H9 (cell line): ENCODE data around the gene SYNGR1. TPM values are rescaled to one million over a fixed set of nuclear protein-coding genes. Genes with fewer than 3 reads are reported as not detected.

Experiments used
- DNase-seq: peaks from one replicate; pipeline ENCODE4 v3.0.0-alpha.2; 2017
- H2AFZ ChIP-seq: one replicate; pipeline ENCODE4 v1.6.1; 2013; ENCODE audit warnings: mild to moderate bottlenecking, low read length, control low read depth, moderate library complexity
- H2AK5ac ChIP-seq: 2 replicates; pipeline ENCODE4 v1.6.1; 2013; ENCODE audit warnings: low read length, control low read depth, mixed read lengths; ENCODE audit not compliant: insufficient read length
- H2BK120ac ChIP-seq: one replicate; pipeline ENCODE4 v1.6.1; 2013; ENCODE audit warnings: low read depth, mild to moderate bottlenecking, low read length, control low read depth, inconsistent platforms; ENCODE audit not compliant: poor library complexity, severe bottlenecking
- H2BK12ac ChIP-seq: 2 replicates; pipeline ENCODE4 v1.6.1; 2013; ENCODE audit warnings: low read length, control low read depth, mixed read lengths, low read depth; ENCODE audit not compliant: insufficient read length
- H2BK15ac ChIP-seq: 2 replicates; pipeline ENCODE4 v1.6.1; 2013; ENCODE audit warnings: low read depth, low read length, control low read depth
- H2BK20ac ChIP-seq: one replicate; pipeline ENCODE4 v1.6.1; 2013; ENCODE audit warnings: low read depth, mild to moderate bottlenecking, low read length, control low read depth, inconsistent platforms; ENCODE audit not compliant: poor library complexity, severe bottlenecking
- H2BK5ac ChIP-seq: 2 replicates; pipeline ENCODE4 v1.6.1; 2013; ENCODE audit warnings: low read length, control low read depth, mixed read lengths; ENCODE audit not compliant: insufficient read length
- H3K14ac ChIP-seq: 2 replicates; pipeline ENCODE4 v1.6.1; 2013; ENCODE audit warnings: low read length, control low read depth; ENCODE audit not compliant: insufficient read depth
- H3K18ac ChIP-seq: 2 replicates; pipeline ENCODE4 v1.6.1; 2013; ENCODE audit warnings: low read depth, mild to moderate bottlenecking, mixed read lengths, low read length, control low read depth; ENCODE audit not compliant: insufficient read length
- H3K23ac ChIP-seq: 2 replicates; pipeline ENCODE4 v1.6.1; 2013; ENCODE audit warnings: low read length, control low read depth, mixed read lengths, low read depth; ENCODE audit not compliant: insufficient read length
- H3K23me2 ChIP-seq: 2 replicates; pipeline ENCODE4 v1.6.1; 2013; ENCODE audit warnings: low read depth, mild to moderate bottlenecking, mixed read lengths, low read length, control low read depth; ENCODE audit not compliant: insufficient read length, poor library complexity, severe bottlenecking
- H3K27ac ChIP-seq: 2 replicates; pipeline ENCODE4 v1.5.1; 2013; ENCODE audit warnings: low read length, control low read depth, mixed read lengths, low read depth; ENCODE audit not compliant: insufficient read length
- H3K27me3 ChIP-seq: 2 replicates; pipeline ENCODE4 v1.6.1; 2013; ENCODE audit warnings: low read length, control low read depth, inconsistent platforms; ENCODE audit not compliant: insufficient read depth
- H3K4ac ChIP-seq: 2 replicates; pipeline ENCODE4 v1.6.1; 2013; ENCODE audit warnings: low read depth, mild to moderate bottlenecking, control low read depth, inconsistent platforms, low read length, moderate library complexity
- H3K4me1 ChIP-seq: 2 replicates; pipeline ENCODE4 v1.6.1; 2013; ENCODE audit warnings: low read length, control low read depth, inconsistent platforms; ENCODE audit not compliant: insufficient read depth
- H3K4me2 ChIP-seq: 2 replicates; pipeline ENCODE4 v1.6.1; 2013; ENCODE audit warnings: low read length, control low read depth, mixed read lengths; ENCODE audit not compliant: insufficient read length, insufficient read depth
- H3K56ac ChIP-seq: 2 replicates; pipeline ENCODE4 v1.6.1; 2013; ENCODE audit warnings: low read depth, mild to moderate bottlenecking, mixed read lengths, low read length, control low read depth; ENCODE audit not compliant: insufficient read length
- H3K79me1 ChIP-seq: 2 replicates; pipeline ENCODE4 v1.6.1; 2013; ENCODE audit warnings: low read depth, mild to moderate bottlenecking, moderate library complexity, low read length, control low read depth, inconsistent platforms; ENCODE audit not compliant: insufficient read depth, poor library complexity, severe bottlenecking
- H3K79me2 ChIP-seq: 2 replicates; pipeline ENCODE4 v1.6.1; 2013; ENCODE audit warnings: low read length, control low read depth, inconsistent platforms; ENCODE audit not compliant: insufficient read depth
- H3K9ac ChIP-seq: 2 replicates; pipeline ENCODE4 v1.6.1; 2013; ENCODE audit warnings: low read length, control low read depth, mixed read lengths; ENCODE audit not compliant: insufficient read length; ENCODE audit errors: extremely low read depth
- H3K9me3 ChIP-seq: one replicate; pipeline ENCODE4 v1.6.1; 2013; ENCODE audit warnings: low read depth, low read length, inconsistent platforms; ENCODE audit not compliant: control insufficient read depth
- H3T11ph ChIP-seq: one replicate; pipeline ENCODE4 v1.6.1; 2013; ENCODE audit warnings: mild to moderate bottlenecking, low read length, control low read depth, inconsistent platforms
- H4K20me1 ChIP-seq: one replicate; pipeline ENCODE4 v1.6.1; 2013; ENCODE audit not compliant: control insufficient read depth, insufficient read length, insufficient read depth
- H4K5ac ChIP-seq: 2 replicates; pipeline ENCODE4 v1.6.1; 2013; ENCODE audit warnings: low read depth, mild to moderate bottlenecking, mixed read lengths, low read length, control low read depth; ENCODE audit not compliant: insufficient read length
- H4K8ac ChIP-seq: replicated peaks from 2 replicates; pipeline ENCODE4 v1.6.1; 2013; ENCODE audit warnings: low read length, control low read depth, mixed read lengths, low read depth; ENCODE audit not compliant: insufficient read length
- H4K91ac ChIP-seq: 2 replicates; pipeline ENCODE4 v1.6.1; 2013; ENCODE audit warnings: low read depth, mild to moderate bottlenecking, moderate library complexity, mixed read lengths, low read length, control low read depth; ENCODE audit not compliant: insufficient read length
- H3K27ac Mint-ChIP-seq, 3 experiments: 2 replicates in 2 of 3; 3 replicates in 1 of 3; pipeline ENCODE4 v1.8.0; 2020 to 2021; ENCODE audit warnings: mixed read lengths in 3 of 3, mild to moderate bottlenecking in 1 of 3, moderate library complexity in 1 of 3
- H3K27me3 Mint-ChIP-seq: 2 replicates; pipeline ENCODE4 v1.8.0; 2021; ENCODE audit warnings: low read depth, mild to moderate bottlenecking, moderate library complexity, mixed read lengths
- H3K36me3 Mint-ChIP-seq, 3 experiments: 2 replicates in 2 of 3; 3 replicates in 1 of 3; pipeline ENCODE4 v1.8.0; 2020 to 2021; ENCODE audit warnings: low read depth in 3 of 3, mixed read lengths in 3 of 3; ENCODE audit not compliant: insufficient read depth in 1 of 3
- H3K4me1 Mint-ChIP-seq, 2 experiments: 2 replicates each; pipeline ENCODE4 v1.8.0; 2020; ENCODE audit warnings: mixed read lengths in 2 of 2
- H3K4me3 Mint-ChIP-seq, 2 experiments: 2 replicates in 1 of 2; 3 replicates in 1 of 2; pipeline ENCODE4 v1.8.0; 2020 to 2021; ENCODE audit warnings: mild to moderate bottlenecking in 2 of 2, mixed read lengths in 2 of 2, moderate library complexity in 1 of 2
- H3K9me3 Mint-ChIP-seq, 2 experiments: 2 replicates in 1 of 2; 3 replicates in 1 of 2; pipeline ENCODE4 v1.8.0; 2020; ENCODE audit warnings: mild to moderate bottlenecking in 2 of 2, mixed read lengths in 2 of 2, moderate library complexity in 1 of 2
- WGBS: extraction: QIAGEN DNeasy Blood & Tissue Kit; methylation state at CpG from one replicate; pipeline ENCODE4 v1.1.7; 2013; ENCODE audit warnings: missing lambda C conversion rate, low lambda C conversion rate, mixed read lengths; ENCODE audit not compliant: insufficient read length; ENCODE audit errors: extremely low coverage; 5-methylcytosine and 5-hydroxymethylcytosine counted together
- total RNA-seq: library from RNA; stranded (reverse); gene quantifications from 2 replicates; pipeline ENCODE4 v1.2.1, GENCODE V29; 2021
- TF ChIP-seq, protein P1 (sequence below): fragments of 200-600 bp; sonication (generic); conservative IDR thresholded peaks from 3 replicates; pipeline ENCODE4 v1.8.0; 2021; ENCODE audit warnings: antibody characterized with exemption, mild to moderate bottlenecking

Gene SYNGR1
- total RNA-seq, 1 experiment from 2014 or later = 13.2 TPM

DNA sequence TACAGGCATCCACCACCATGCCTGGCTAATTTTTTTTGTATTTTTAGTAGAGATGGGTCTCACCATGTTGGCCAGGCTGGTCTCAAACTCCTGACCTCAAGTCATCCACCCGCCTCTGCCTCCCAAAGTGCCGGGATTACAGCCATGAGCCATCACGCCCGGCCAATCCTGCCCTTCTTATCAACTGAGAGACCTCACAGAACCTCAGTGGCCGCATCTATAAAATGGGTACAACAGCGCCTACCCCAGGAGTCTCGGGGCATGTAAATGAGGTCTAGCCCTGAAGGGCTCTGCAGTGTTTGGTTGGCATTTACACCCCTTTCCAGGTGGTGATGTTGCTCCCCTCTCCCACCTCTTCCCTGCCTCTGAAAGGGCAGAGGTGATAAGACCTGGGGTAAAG, 11.7 kb downstream of the SYNGR1 start:
- H4K8ac ChIP-seq = no peak overlapping the region
- H3K27me3 ChIP-seq = no peaks in the 10 kb centered on the region
- no peak overlapping the region for H3K14ac ChIP-seq
- no peak overlapping the region for H2BK5ac ChIP-seq
- H3K79me1 ChIP-seq = no peaks in the 10 kb centered on the region
- H3K56ac ChIP-seq = no peak overlapping the region
- H2BK120ac ChIP-seq = no peak overlapping the region
- TF ChIP-seq, protein P1, sequence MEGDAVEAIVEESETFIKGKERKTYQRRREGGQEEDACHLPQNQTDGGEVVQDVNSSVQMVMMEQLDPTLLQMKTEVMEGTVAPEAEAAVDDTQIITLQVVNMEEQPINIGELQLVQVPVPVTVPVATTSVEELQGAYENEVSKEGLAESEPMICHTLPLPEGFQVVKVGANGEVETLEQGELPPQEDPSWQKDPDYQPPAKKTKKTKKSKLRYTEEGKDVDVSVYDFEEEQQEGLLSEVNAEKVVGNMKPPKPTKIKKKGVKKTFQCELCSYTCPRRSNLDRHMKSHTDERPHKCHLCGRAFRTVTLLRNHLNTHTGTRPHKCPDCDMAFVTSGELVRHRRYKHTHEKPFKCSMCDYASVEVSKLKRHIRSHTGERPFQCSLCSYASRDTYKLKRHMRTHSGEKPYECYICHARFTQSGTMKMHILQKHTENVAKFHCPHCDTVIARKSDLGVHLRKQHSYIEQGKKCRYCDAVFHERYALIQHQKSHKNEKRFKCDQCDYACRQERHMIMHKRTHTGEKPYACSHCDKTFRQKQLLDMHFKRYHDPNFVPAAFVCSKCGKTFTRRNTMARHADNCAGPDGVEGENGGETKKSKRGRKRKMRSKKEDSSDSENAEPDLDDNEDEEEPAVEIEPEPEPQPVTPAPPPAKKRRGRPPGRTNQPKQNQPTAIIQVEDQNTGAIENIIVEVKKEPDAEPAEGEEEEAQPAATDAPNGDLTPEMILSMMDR = no peak
- no peak overlapping the region for H2AK5ac ChIP-seq
- no peaks in the 10 kb centered on the region for H3K9me3 ChIP-seq
- Mint-ChIP-seq H3K4me1 (peaks cover 34 to 60% of the 10 kb centered on the region in 2 experiments), H3K36me3 (peaks cover 7 to 22% (median 10%) of the 10 kb centered on the region in 3 experiments; a peak in 6 of 7 replicates), H3K9me3 (no peaks in the 10 kb centered on the region), H3K27me3 (no peaks in the 10 kb centered on the region; the same call in none of the 2 replicates), H3K27ac (no peak overlapping the region), H3K4me3 (peak overlapping the region in 1 of 2 experiments; percentile 20; a peak in 1 of 5 replicates)
- no peak overlapping the region for H2BK20ac ChIP-seq
- H3K4ac ChIP-seq = no peak overlapping the region
- no peak for DNase-seq
- H2AFZ ChIP-seq = no peak overlapping the region
- H4K5ac ChIP-seq = no peak overlapping the region
- peaks cover 4% of the 10 kb centered on the region for H3K23me2 ChIP-seq
- H3K27ac ChIP-seq = no peak overlapping the region
- no peak overlapping the region for H4K91ac ChIP-seq
- peaks cover 6% of the 10 kb centered on the region; the same call in 1 of the 2 replicates for H3K4me1 ChIP-seq
- H2BK15ac ChIP-seq = no peak overlapping the region
- no peak overlapping the region for H2BK12ac ChIP-seq
- no peaks in the 10 kb centered on the region for H3K79me2 ChIP-seq
- no peak overlapping the region for H3T11ph ChIP-seq
- H3K23ac ChIP-seq = no peak overlapping the region
- H3K4me2 ChIP-seq = no peak overlapping the region
- H3K9ac ChIP-seq = no peak overlapping the region
- no peak overlapping the region for H3K18ac ChIP-seq
- WGBS = no CpG with 5 or more reads among the region's 7 CpGs
- H4K20me1 ChIP-seq = peaks cover 2% of the 10 kb centered on the region
